ENCODE measurements around the gene HTRA1.

The HTRA1 gene

GRCh38 chr10:122475100-122475499 is 13.7 kb downstream of the HTRA1 start:
- DNase-seq: no peak

- DNase-seq: no peak
Observed at GRCh38 chr10:122475591-122476332, 14.4 kb downstream of the HTRA1 start.

GRCh38 chr10:122476333-122476695 is 15.0 kb downstream of the HTRA1 start:
- no peak for DNase-seq

- DNase-seq: no peak
Observed at GRCh38 chr10:122477436-122477835, 16.1 kb downstream of the HTRA1 start.

- no peak for DNase-seq
Observed at GRCh38 chr10:122478971-122479370, 17.6 kb downstream of the HTRA1 start.

GRCh38 chr10:122480146-122480833 is 18.9 kb downstream of the HTRA1 start:
- no peak for DNase-seq

- no peak for DNase-seq
Observed at GRCh38 chr10:122481296-122482056, 20.1 kb downstream of the HTRA1 start.

GRCh38 chr10:122484276-122485060 is 23.1 kb downstream of the HTRA1 start:
- no peak for DNase-seq

GRCh38 chr10:122485670-122486069 is 24.3 kb downstream of the HTRA1 start:
- DNase-seq: no peak

GRCh38 chr10:122486406-122487080 is 25.2 kb downstream of the HTRA1 start:
- no peak for DNase-seq

GRCh38 chr10:122487174-122487765 is 25.9 kb downstream of the HTRA1 start:
- no peak for DNase-seq

GRCh38 chr10:122490268-122490667 is 28.9 kb downstream of the HTRA1 start:
- no peak for DNase-seq

GRCh38 chr10:122490786-122491680 is 29.7 kb downstream of the HTRA1 start:
- DNase-seq: no peak

GRCh38 chr10:122492006-122492405 is 30.7 kb downstream of the HTRA1 start:
- no peak for DNase-seq

- DNase-seq: no peak
Observed at GRCh38 chr10:122492999-122493481, 31.7 kb downstream of the HTRA1 start.

GRCh38 chr10:122493761-122494160 is 32.4 kb downstream of the HTRA1 start:
- no peak for DNase-seq

- DNase-seq: no peak
Observed at GRCh38 chr10:122494173-122494820, 32.9 kb downstream of the HTRA1 start.

GRCh38 chr10:122494833-122495232 is 33.5 kb downstream of the HTRA1 start:
- no peak for DNase-seq

GRCh38 chr10:122495406-122496340 is 34.3 kb downstream of the HTRA1 start:
- no peak for DNase-seq

Data from SW 1271 (cell line).